Brain microvascular endothelial cell (primary cell): ENCODE data around the gene AGK.
A peak's percentile ranks its signal among the peaks of the same experiment; 100 is the strongest.
"Not testable (repeated sequence)": the region's sequence is repeated elsewhere in the genome, so short reads cannot be mapped to it uniquely, and the experiment has no call there.

Experiments used
- DNase-seq: peaks from one replicate; pipeline ENCODE4 v3.0.0-alpha.2; 2020
- H3K27ac ChIP-seq: fragments of 250-450 bp; sonication (Bioruptor Pico); 2 replicates; pipeline ENCODE4 v1.5.1; 2020; ENCODE audit warnings: mild to moderate bottlenecking, moderate library complexity
- H3K27me3 ChIP-seq: fragments of 250-450 bp; sonication (Bioruptor Pico); replicated peaks from 2 replicates; pipeline ENCODE4 v1.5.1; 2020; ENCODE audit warnings: mild to moderate bottlenecking
- H3K36me3 ChIP-seq: fragments of 250-450 bp; sonication (Bioruptor Pico); replicated peaks from 2 replicates; pipeline ENCODE4 v1.5.1; 2020; ENCODE audit warnings: mild to moderate bottlenecking
- H3K4me3 ChIP-seq: 2 replicates; pipeline ENCODE4 v1.5.1; 2011; ENCODE audit warnings: low read depth, mild to moderate bottlenecking, control low read depth, low read length, moderate library complexity
- in situ Hi-C: cut with HindIII; loops from 2 replicates; pipeline ENCODE4 v1.10.0; 2017; ENCODE audit warnings: low sequenced_read_pairs, low pct_ligation_motif_present
- TF ChIP-seq, protein P1 (sequence below): IDR thresholded peaks from 2 replicates; pipeline ENCODE4 v1.5.1; 2011; ENCODE audit warnings: low read depth, mild to moderate bottlenecking, moderate library complexity, low read length, control low read depth, inconsistent platforms; ENCODE audit errors: missing control alignments

AGK gene

DNA sequence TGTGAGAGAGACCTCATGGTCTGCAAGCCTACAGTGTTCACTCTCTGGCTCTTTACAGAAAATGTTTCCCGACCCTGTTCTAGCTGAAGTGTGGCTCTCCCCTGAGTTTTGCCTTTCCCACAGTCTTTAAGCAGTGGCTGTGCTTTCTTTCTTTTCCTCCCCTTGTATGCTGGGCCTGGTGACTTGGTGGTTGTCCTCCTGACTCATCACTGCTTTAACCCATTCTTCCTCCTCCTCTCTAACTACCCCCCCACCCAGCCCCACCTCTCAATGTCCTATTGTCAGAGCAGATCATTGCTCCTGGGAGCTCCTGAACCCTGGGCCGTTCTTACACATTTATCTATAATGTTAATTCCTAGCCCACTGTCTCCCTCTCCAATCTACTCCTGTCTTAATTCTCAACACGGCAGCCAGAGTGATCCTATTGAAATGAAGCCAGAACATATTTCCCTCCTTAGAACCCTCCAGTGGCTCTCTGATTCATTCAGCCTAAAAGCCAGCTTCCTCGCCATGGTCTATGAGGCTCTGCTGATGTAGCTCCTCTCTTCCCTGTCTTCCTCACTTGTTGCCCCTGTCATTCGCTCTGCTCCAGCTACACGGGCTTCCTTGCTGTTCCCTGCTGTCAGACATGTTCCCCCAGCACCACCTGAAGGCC is 95.7 kb downstream of the AGK start:
- Histone ChIP-seq H3K27me3 (no peaks in the 10 kb centered on the region), H3K4me3 (no peak overlapping the region), H3K27ac (no peak overlapping the region), H3K36me3 (peaks cover 9% of the 10 kb centered on the region)
- in situ Hi-C loops: no loop called here
- TF ChIP-seq, protein P1, sequence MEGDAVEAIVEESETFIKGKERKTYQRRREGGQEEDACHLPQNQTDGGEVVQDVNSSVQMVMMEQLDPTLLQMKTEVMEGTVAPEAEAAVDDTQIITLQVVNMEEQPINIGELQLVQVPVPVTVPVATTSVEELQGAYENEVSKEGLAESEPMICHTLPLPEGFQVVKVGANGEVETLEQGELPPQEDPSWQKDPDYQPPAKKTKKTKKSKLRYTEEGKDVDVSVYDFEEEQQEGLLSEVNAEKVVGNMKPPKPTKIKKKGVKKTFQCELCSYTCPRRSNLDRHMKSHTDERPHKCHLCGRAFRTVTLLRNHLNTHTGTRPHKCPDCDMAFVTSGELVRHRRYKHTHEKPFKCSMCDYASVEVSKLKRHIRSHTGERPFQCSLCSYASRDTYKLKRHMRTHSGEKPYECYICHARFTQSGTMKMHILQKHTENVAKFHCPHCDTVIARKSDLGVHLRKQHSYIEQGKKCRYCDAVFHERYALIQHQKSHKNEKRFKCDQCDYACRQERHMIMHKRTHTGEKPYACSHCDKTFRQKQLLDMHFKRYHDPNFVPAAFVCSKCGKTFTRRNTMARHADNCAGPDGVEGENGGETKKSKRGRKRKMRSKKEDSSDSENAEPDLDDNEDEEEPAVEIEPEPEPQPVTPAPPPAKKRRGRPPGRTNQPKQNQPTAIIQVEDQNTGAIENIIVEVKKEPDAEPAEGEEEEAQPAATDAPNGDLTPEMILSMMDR: no peak
- no peak for DNase-seq

DNA sequence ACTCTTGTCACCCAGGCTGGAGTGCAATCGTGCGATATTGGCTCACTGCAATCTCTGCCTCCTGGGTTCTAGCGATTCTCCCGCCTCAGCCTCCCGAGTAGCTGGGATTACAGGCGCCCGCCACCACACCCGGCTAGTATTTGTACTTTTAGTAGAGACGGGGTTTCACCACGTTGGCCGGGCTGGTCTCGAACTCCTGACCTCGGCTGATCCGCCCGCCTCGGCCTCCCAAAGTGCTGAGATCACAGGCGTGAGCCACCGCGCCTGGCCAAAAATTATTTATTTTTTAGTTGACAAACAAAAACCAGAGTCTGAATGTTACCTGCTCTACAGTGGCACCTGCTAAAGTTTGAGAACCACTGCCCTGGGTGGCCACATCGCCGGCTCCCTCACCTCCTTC is 96.5 kb downstream of the AGK start:
- in situ Hi-C loops, H3K36me3 ChIP-seq, H3K4me3 ChIP-seq, DNase-seq, H3K27ac ChIP-seq, H3K27me3 ChIP-seq: not testable (repeated sequence)

DNA sequence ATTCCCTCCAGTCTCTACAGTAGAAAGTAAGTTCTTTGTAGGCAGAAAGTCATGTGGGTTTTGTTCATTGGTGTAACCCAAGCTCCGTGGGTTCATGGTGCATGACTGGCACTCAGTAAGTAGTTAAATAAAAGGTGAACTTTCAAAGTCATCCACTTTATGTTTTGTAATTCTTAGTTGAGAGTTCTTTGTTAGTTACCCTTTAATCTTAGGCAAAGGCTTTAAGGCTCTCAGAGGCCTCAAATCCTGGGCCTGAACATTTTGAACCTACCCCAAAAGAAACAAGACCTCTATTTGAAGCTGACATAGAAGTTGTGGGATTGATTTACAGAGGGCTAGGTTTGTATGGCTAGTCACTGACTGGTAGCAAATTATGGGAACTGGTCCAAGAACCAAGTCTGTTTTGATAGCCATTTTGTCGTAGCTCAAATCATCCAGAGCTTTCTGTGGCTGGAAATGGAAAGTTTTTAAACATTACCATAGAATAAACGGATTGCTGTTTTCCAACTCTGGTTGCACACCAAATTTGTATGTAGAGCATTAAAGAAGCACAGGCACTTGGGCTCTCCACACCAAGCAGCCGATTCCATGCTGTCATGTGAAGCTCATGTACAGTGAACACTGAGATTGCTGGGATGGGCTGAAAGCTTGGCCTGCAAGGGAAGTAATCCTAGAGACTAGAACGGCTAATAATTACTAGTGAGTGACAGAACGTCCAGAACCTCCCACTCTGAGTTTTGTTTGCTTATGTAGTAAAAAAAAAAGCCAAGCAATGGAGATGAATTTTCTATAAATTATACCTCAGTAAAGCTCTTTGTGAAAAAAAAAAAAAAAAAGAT is 97.3 kb downstream of the AGK start:
- Histone ChIP-seq H3K27me3 (no peaks in the 10 kb centered on the region), H3K36me3 (peaks cover 3% of the 10 kb centered on the region), H3K27ac (no peak overlapping the region), H3K4me3 (no peak overlapping the region)
- TF ChIP-seq, protein P1: no peak
- in situ Hi-C loops: no loop called here
- DNase-seq: no peak

DNA sequence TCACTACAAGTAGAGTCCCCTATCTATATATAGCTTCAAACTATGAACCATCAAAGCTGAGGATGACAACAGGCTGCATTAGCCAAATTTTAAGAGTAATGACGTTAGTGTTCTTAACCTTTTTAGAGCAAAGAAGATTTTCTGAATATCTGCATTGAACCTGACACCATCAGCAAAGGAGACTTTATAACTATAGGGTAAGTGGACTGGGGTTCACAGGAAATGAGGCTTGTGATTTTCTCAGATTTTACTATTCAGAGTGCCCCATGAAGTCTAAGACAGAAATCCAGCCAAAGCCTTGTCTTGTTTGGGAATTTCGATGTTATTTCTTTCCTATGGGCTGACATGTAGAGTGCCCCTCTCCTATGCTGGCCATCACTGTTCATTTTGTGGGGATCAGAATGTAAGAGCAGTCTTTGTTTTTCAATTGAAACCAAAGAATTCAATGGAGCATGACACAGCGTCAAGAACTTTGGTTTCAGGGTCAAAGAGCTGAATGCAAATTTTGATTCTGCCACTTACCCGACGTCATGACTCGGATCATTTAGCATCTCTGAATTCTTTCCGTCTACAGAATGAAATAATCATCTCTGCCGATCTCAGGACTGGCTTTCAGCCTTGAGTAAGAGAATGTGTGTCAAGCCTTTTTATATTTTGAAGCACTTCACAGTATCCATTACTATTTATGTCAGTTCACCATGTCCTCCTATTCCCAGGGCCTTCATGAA is 98.1 kb downstream of the AGK start:
- Histone ChIP-seq H3K27ac (peak overlapping the region; percentile 17), H3K36me3 (peaks cover 3% of the 10 kb centered on the region), H3K27me3 (no peaks in the 10 kb centered on the region), H3K4me3 (no peak overlapping the region)
- in situ Hi-C loops: no loop called here
- DNase-seq: no peak
- TF ChIP-seq, protein P1: no peak

DNA sequence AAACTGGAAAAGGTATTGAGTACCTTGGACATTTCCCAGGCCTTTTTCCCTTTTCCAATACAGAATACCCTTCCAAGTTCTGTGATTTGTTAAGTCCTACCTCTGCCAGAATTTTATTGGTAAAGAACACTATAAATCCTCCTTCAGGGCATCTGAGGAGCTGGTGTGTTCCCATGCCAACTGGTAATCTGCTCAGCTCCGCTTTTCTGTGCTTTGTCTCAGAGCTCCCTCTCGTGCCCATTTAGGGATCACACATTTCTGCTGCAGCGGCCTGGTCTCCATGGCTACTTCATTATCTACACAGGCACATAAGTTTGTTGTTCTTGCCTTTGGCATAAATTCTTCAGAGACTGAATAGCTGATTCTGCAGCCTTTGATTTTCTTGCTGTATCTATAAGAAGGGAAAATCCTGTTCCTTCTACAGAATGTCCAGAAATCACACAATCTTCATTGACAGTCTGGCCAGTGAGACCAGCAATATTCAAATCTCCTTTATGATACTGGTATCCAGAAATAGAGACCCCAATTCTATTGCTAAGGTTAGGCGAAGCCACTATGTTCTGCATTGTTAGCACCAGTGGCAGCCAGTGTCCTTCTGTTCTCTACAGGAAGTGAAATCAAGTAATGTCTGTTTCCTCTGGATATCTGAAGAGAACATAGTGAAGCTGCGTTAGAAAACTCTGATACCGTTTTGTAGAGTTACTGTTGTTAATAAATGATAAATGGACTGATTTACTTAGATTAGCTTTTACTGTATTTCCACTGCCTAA is 98.8 kb downstream of the AGK start:
- in situ Hi-C loops: no loop called here
- TF ChIP-seq, protein P1: peak; percentile 89
- H3K27ac ChIP-seq: peak overlapping the region; percentile 24
- H3K36me3 ChIP-seq: peaks cover 3% of the 10 kb centered on the region
- no peaks in the 10 kb centered on the region for H3K27me3 ChIP-seq
- no peak overlapping the region for H3K4me3 ChIP-seq
- peak; percentile 94 for DNase-seq

DNA sequence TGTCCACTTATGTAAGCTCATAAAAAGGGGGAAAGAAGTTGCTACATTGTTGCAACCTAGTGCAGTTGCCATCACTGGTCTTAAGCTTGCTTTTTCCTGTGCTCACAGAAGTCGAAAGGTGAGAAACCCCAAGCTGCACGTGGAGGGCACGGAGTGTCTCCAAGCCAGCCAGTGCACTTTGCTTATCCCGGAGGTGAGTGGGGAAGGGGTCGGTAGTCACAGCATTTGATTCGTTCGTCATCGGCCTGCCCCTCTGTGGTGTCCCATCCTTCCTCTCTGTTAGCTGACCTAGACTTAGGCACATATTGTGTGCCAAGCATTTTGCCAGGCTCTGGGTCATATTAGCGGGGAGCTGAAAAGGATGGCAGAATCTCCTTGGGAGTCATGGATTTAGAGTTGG is 100.2 kb downstream of the AGK start:
- in situ Hi-C loops: no loop called here
- Histone ChIP-seq H3K4me3 (no peak overlapping the region), H3K36me3 (peaks cover 7% of the 10 kb centered on the region), H3K27me3 (no peaks in the 10 kb centered on the region), H3K27ac (no peak overlapping the region)
- TF ChIP-seq, protein P1: no peak
- DNase-seq: no peak
